Measurements from ENCODE around the gene TGFBRAP1. TPM values are rescaled to one million over a fixed set of nuclear protein-coding genes. Genes with fewer than 3 reads are reported as not detected.

The TGFBRAP1 gene
- total and polyA plus RNA-seq, 2 donors from 2014 or later: 6.7 to 25.8 TPM

DNA sequence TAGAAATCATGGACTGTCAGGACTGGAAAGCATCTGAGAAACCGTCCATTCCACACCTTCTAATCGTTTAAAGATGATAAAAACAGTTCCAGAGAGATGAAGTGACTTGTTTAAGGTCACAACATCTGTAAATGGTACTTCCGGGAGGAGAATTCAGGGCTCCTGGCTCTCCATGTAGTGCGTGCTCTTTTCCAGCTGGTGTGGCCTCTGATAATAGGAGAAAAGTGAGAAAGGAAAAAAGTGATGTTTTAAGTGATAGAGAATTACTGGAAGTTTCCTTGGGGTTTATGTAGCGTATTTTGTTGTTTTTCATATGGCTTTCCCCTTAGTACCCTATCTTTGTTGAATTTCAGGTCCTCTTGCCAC lies 8.5 kb upstream of the TGFBRAP1 start:
- no peaks in the 10 kb centered on the region for H3K9me3 ChIP-seq (ENCODE audit: control insufficient read depth in 2 of 3, insufficient read depth in 1 of 3, low read length in 3 of 3)
- DNase-seq (peak in 2 of 5 donors; percentile 26 to 35), FAIRE-seq (no peak)
- H3K27me3 ChIP-seq (ENCODE audit: control insufficient read depth, insufficient read depth, low read length): no peaks in the 10 kb centered on the region
- H3K9ac ChIP-seq (ENCODE audit: low read length in 3 of 3): peak overlapping the region; percentile 4 to 94 (median 85)
- TF ChIP-seq, protein P1, sequence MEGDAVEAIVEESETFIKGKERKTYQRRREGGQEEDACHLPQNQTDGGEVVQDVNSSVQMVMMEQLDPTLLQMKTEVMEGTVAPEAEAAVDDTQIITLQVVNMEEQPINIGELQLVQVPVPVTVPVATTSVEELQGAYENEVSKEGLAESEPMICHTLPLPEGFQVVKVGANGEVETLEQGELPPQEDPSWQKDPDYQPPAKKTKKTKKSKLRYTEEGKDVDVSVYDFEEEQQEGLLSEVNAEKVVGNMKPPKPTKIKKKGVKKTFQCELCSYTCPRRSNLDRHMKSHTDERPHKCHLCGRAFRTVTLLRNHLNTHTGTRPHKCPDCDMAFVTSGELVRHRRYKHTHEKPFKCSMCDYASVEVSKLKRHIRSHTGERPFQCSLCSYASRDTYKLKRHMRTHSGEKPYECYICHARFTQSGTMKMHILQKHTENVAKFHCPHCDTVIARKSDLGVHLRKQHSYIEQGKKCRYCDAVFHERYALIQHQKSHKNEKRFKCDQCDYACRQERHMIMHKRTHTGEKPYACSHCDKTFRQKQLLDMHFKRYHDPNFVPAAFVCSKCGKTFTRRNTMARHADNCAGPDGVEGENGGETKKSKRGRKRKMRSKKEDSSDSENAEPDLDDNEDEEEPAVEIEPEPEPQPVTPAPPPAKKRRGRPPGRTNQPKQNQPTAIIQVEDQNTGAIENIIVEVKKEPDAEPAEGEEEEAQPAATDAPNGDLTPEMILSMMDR (IDR thresholded peaks at IDR 0.05; ENCODE audit: borderline replicate concordance, extremely low read depth, insufficient read depth): no peak
- H3K4me3 ChIP-seq (ENCODE audit: low read length in 3 of 3): peak overlapping the region; percentile 73 to 98 (median 96)
- H3K27ac ChIP-seq (ENCODE audit: low read depth in 2 of 2, low read length in 2 of 2): peak overlapping the region; percentile 66 to 97
- peaks cover 4 to 20% (median 16%) of the 10 kb centered on the region in 3 donors for H3K36me3 ChIP-seq (ENCODE audit: control insufficient read depth in 2 of 3, insufficient read depth in 3 of 3, low read length in 3 of 3)
- intact Hi-C loops (cut with DNase I): no loop called here
- peaks cover 5 to 10% (median 9%) of the 10 kb centered on the region in 3 donors for H3K4me1 ChIP-seq (ENCODE audit: control insufficient read depth in 2 of 3, insufficient read depth in 2 of 3, low read depth in 1 of 3, low read length in 3 of 3)

DNA sequence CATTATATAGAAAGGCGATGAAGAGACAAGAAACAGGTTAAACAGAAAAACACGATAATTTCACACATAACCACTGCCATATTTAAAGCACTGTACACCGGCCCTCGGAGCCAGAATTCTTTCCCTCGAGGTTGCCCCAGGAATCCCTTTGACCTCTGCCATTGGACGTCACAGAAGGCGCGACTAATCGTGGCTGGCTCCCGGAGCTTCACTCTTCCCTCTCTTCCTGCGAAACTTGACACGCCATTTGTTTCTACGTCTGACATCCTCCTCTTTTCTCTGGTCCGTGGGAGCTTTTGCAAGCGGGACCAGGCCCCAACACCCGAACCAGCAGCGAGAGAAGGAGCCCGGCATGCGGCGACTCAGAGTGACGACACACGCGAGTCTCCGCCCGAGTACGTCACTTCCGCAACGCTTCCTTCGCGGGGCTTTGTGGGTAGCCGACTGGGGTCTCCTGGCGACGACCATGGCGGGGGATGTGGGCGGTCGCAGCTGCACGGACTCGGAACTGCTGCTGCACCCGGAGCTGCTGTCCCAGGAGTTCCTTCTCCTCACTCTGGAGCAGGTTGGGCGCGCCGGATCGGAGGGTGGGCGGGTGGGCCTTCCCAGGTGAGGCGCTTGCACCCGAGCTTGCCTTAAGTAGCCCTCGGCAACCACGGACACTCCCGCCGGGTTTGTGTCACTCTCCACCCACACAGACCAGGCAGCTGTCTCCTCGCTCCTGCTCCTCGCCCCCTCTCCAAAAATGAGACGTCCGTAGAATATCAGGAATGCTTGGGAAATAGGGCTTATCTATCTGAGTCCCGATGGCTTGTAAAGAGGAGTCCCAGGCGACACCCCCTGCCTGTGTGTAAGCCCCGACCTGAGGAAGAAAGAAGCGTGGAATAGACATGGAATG lies 7.8 kb upstream of the TGFBRAP1 start, which contains the start of gene C2orf49:
Gene C2orf49 (plus strand): TSS at position 419 of the 898 bp plus-strand sequence. CDS start 48 bp downstream, at position 467.
- no peak for FAIRE-seq
- H3K4me1 ChIP-seq (ENCODE audit: control insufficient read depth in 2 of 3, insufficient read depth in 2 of 3, low read depth in 1 of 3, low read length in 3 of 3): peaks cover 5 to 10% (median 9%) of the 10 kb centered on the region in 3 donors
- intact Hi-C loops (cut with DNase I): no loop called here
- H3K27me3 ChIP-seq (ENCODE audit: control insufficient read depth, insufficient read depth, low read length): no peaks in the 10 kb centered on the region
- H3K36me3 ChIP-seq (ENCODE audit: control insufficient read depth in 2 of 3, insufficient read depth in 3 of 3, low read length in 3 of 3): peaks cover 2 to 15% (median 14%) of the 10 kb centered on the region in 3 donors
- TF ChIP-seq, protein P1 (IDR thresholded peaks at IDR 0.05; ENCODE audit: borderline replicate concordance, extremely low read depth, insufficient read depth): no peak
- DNase-seq: peak; percentile 94 to 98 (median 96)
- peak within 1 kb of the TSS; percentile 73 to 98 (median 96) for H3K4me3 ChIP-seq (ENCODE audit: low read length in 3 of 3)
- H3K9me3 ChIP-seq (ENCODE audit: control insufficient read depth in 2 of 3, insufficient read depth in 1 of 3, low read length in 3 of 3): no peaks in the 10 kb centered on the region
- peak within 1 kb of the TSS; percentile 97 for H3K27ac ChIP-seq (ENCODE audit: low read depth in 2 of 2, low read length in 2 of 2)
- H3K9ac ChIP-seq (ENCODE audit: low read length in 3 of 3): peak within 1 kb of the TSS; percentile 81 to 94 (median 85)

- H3K9ac ChIP-seq (ENCODE audit: low read length in 3 of 3): peak overlapping the region; percentile 81 to 85 (median 84)
- H3K27ac ChIP-seq (ENCODE audit: low read depth in 2 of 2, low read length in 2 of 2): peak overlapping the region; percentile 97
- H3K4me1 ChIP-seq (ENCODE audit: control insufficient read depth in 2 of 3, insufficient read depth in 2 of 3, low read depth in 1 of 3, low read length in 3 of 3): peaks cover 5 to 10% (median 9%) of the 10 kb centered on the region in 3 donors
- no peaks in the 10 kb centered on the region for H3K27me3 ChIP-seq (ENCODE audit: control insufficient read depth, insufficient read depth, low read length)
- intact Hi-C loops (cut with DNase I): no loop called here
- DNase-seq (no peak), FAIRE-seq (no peak)
- peaks cover 0 to 15% (median 11%) of the 10 kb centered on the region in 3 donors for H3K36me3 ChIP-seq (ENCODE audit: control insufficient read depth in 2 of 3, insufficient read depth in 3 of 3, low read length in 3 of 3)
- no peaks in the 10 kb centered on the region for H3K9me3 ChIP-seq (ENCODE audit: control insufficient read depth in 2 of 3, insufficient read depth in 1 of 3, low read length in 3 of 3)
- peak overlapping the region; percentile 73 to 98 (median 96) for H3K4me3 ChIP-seq (ENCODE audit: low read length in 3 of 3)
- TF ChIP-seq, protein P1 (IDR thresholded peaks at IDR 0.05; ENCODE audit: borderline replicate concordance, extremely low read depth, insufficient read depth): no peak
Observed at GRCh38 chr2:105336786-105337121, 7.2 kb upstream of the TGFBRAP1 start.
